HG02885 (cell line): Measurements from ENCODE around the gene TRNP1.

Experiments
- ATAC-seq: cut with Tn5 transposase; IDR thresholded peaks from one replicate; pipeline ENCODE4 v1.9.1; 2021; ENCODE audit warnings: mild to moderate bottlenecking; ENCODE audit not compliant: unreplicated experiment, poor library complexity

The TRNP1 gene

GRCh38 chr1:27000090-27000816, 6.8 kb downstream of the TRNP1 start:
- ATAC-seq, result no peak

- ATAC-seq, result no peak
Observed at GRCh38 chr1:27000817-27001460, 7.4 kb downstream of the TRNP1 start.

GRCh38 chr1:27001570-27002360, 8.3 kb downstream of the TRNP1 start:
- no peak for ATAC-seq

GRCh38 chr1:27003745-27004470, 10.4 kb downstream of the TRNP1 start:
- no peak for ATAC-seq

- no peak for ATAC-seq
Observed at GRCh38 chr1:27004471-27005165, 11.1 kb downstream of the TRNP1 start.

GRCh38 chr1:27005166-27005530, 11.7 kb downstream of the TRNP1 start:
- ATAC-seq, result no peak

- no peak for ATAC-seq
Observed at GRCh38 chr1:27005648-27006496, 12.4 kb downstream of the TRNP1 start.

- ATAC-seq, result no peak
Observed at GRCh38 chr1:27006683-27007082, 13.2 kb downstream of the TRNP1 start.

GRCh38 chr1:27007909-27008582, 14.6 kb downstream of the TRNP1 start:
- no peak for ATAC-seq

GRCh38 chr1:27009601-27010197, 16.2 kb downstream of the TRNP1 start:
- no peak for ATAC-seq

GRCh38 chr1:27010226-27010994, 16.9 kb downstream of the TRNP1 start:
- no peak for ATAC-seq

GRCh38 chr1:27011058-27011764, 17.7 kb downstream of the TRNP1 start:
- ATAC-seq, result no peak

- ATAC-seq, result no peak
Observed at GRCh38 chr1:27011976-27012563, 18.6 kb downstream of the TRNP1 start.

- ATAC-seq, result no peak
Observed at GRCh38 chr1:27015260-27015659, 21.8 kb downstream of the TRNP1 start.

- no peak for ATAC-seq
Observed at GRCh38 chr1:27016376-27016775, 22.9 kb downstream of the TRNP1 start.

- no peak for ATAC-seq
Observed at GRCh38 chr1:27017207-27017606, 23.7 kb downstream of the TRNP1 start.

GRCh38 chr1:27018316-27018715, 24.8 kb downstream of the TRNP1 start:
- ATAC-seq, result no peak
